ENCODE results near the gene RTN4IP1. TPM values are rescaled to one million over a fixed set of nuclear protein-coding genes. Genes with fewer than 3 reads are reported as not detected.

RTN4IP1 gene
- polyA plus RNA-seq, 1 donor from 2014 or later, result 8.5 TPM

- Histone ChIP-seq H3K9ac (ENCODE audit: low read length) (no peak overlapping the region), H3K9me3 (ENCODE audit: low read length) (no peaks in the 10 kb centered on the region), H3K36me3 (ENCODE audit: insufficient read depth, low read length) (no peaks in the 10 kb centered on the region), H4K20me1 (ENCODE audit: insufficient read depth) (no peaks in the 10 kb centered on the region), H3K79me2 (replicated peaks; ENCODE audit: insufficient read depth, low read length) (no peaks in the 10 kb centered on the region), H3K27me3 (ENCODE audit: insufficient read depth, low read depth, low read length) (no peaks in the 10 kb centered on the region), H3K4me3 (ENCODE audit: low read length) (no peak overlapping the region), H2AFZ (ENCODE audit: low read depth, low read length) (no peak overlapping the region), H3K9me2 (ENCODE audit: insufficient read depth, low read length) (no peaks in the 10 kb centered on the region), H3F3A (ENCODE audit: insufficient read depth, low read length, poor library complexity, severe bottlenecking) (no peaks in the 10 kb centered on the region), H3K27ac (ENCODE audit: low read length) (no peak overlapping the region), H3K4me2 (ENCODE audit: low read length) (no peak overlapping the region)
- no peak for TF ChIP-seq TAF1 (IDR thresholded peaks at IDR 0.05; ENCODE audit: low read depth)
- TF ChIP-seq SMC3 (conservative IDR thresholded peaks at IDR 0.05; ENCODE audit: poor library complexity), result no peak
- TF ChIP-seq EZH2 (IDR thresholded peaks at IDR 0.05; ENCODE audit: borderline replicate concordance, insufficient read depth, low read length, poor library complexity, severe bottlenecking), result no peak
- TF ChIP-seq, protein P1, sequence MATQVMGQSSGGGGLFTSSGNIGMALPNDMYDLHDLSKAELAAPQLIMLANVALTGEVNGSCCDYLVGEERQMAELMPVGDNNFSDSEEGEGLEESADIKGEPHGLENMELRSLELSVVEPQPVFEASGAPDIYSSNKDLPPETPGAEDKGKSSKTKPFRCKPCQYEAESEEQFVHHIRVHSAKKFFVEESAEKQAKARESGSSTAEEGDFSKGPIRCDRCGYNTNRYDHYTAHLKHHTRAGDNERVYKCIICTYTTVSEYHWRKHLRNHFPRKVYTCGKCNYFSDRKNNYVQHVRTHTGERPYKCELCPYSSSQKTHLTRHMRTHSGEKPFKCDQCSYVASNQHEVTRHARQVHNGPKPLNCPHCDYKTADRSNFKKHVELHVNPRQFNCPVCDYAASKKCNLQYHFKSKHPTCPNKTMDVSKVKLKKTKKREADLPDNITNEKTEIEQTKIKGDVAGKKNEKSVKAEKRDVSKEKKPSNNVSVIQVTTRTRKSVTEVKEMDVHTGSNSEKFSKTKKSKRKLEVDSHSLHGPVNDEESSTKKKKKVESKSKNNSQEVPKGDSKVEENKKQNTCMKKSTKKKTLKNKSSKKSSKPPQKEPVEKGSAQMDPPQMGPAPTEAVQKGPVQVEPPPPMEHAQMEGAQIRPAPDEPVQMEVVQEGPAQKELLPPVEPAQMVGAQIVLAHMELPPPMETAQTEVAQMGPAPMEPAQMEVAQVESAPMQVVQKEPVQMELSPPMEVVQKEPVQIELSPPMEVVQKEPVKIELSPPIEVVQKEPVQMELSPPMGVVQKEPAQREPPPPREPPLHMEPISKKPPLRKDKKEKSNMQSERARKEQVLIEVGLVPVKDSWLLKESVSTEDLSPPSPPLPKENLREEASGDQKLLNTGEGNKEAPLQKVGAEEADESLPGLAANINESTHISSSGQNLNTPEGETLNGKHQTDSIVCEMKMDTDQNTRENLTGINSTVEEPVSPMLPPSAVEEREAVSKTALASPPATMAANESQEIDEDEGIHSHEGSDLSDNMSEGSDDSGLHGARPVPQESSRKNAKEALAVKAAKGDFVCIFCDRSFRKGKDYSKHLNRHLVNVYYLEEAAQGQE (IDR thresholded peaks at IDR 0.05; ENCODE audit: borderline replicate concordance), result no peak
- TF ChIP-seq MXI1 (conservative IDR thresholded peaks at IDR 0.05; ENCODE audit: poor library complexity, severe bottlenecking), result no peak
- no peak for TF ChIP-seq EP300 (conservative IDR thresholded peaks at IDR 0.05; ENCODE audit: poor library complexity, severe bottlenecking)
- TF ChIP-seq POLR2AphosphoS5 (IDR thresholded peaks at IDR 0.05), result no peak
- TF ChIP-seq CTCF (IDR thresholded peaks at IDR 0.05; ENCODE audit: poor library complexity, severe bottlenecking), result no peak
- no peak for TF ChIP-seq RAD21 (conservative IDR thresholded peaks at IDR 0.05)
These were observed 104.0 kb downstream of the RTN4IP1 start for GRCh38 chr6:106525107-106525881.

- H3K9ac ChIP-seq (ENCODE audit: low read length), result no peak overlapping the region
- TF ChIP-seq TAF1 (IDR thresholded peaks at IDR 0.05; ENCODE audit: low read depth) (no peak), MXI1 (conservative IDR thresholded peaks at IDR 0.05; ENCODE audit: poor library complexity, severe bottlenecking) (no peak)
- TF ChIP-seq, protein P1 (IDR thresholded peaks at IDR 0.05; ENCODE audit: borderline replicate concordance), result no peak
These were observed 106.6 kb downstream of the RTN4IP1 start for GRCh38 chr6:106522562-106523250.

More at GRCh38 chr6:106522562-106523250, 106.6 kb downstream of the RTN4IP1 start:
- Histone ChIP-seq H3K9me2 (ENCODE audit: insufficient read depth, low read length) (no peaks in the 10 kb centered on the region), H3K4me2 (ENCODE audit: low read length) (no peak overlapping the region), H4K20me1 (ENCODE audit: insufficient read depth) (no peaks in the 10 kb centered on the region), H3K79me2 (replicated peaks; ENCODE audit: insufficient read depth, low read length) (no peaks in the 10 kb centered on the region), H3F3A (ENCODE audit: insufficient read depth, low read length, poor library complexity, severe bottlenecking) (no peaks in the 10 kb centered on the region), H3K36me3 (ENCODE audit: insufficient read depth, low read length) (no peaks in the 10 kb centered on the region), H3K4me3 (ENCODE audit: low read length) (no peak overlapping the region), H3K9me3 (ENCODE audit: low read length) (no peaks in the 10 kb centered on the region), H3K27ac (ENCODE audit: low read length) (no peak overlapping the region), H3K27me3 (ENCODE audit: insufficient read depth, low read depth, low read length) (no peaks in the 10 kb centered on the region), H2AFZ (ENCODE audit: low read depth, low read length) (no peak overlapping the region)
